NCI-H345 treated with DMSO at 0.1 percent for 48 hours (cell line): ENCODE measurements around the gene PLSCR1.
"Not testable (repeated sequence)": the region's sequence is repeated elsewhere in the genome, so short reads cannot be mapped to it uniquely, and the experiment has no call there.

Source experiments
- DNase-seq: peaks from one replicate; lab custom pipeline; 2025; ENCODE audit not compliant: unreplicated experiment; lab: John Stamatoyannopoulos, UW

Gene PLSCR1

GRCh38 chr3:146519810-146520209 lies 24.6 kb downstream of the PLSCR1 start:
- no peak for DNase-seq

- no peak for DNase-seq
Measured at GRCh38 chr3:146517684-146518435, 26.5 kb downstream of the PLSCR1 start.

- DNase-seq = no peak
Measured at GRCh38 chr3:146513386-146514051, 30.9 kb downstream of the PLSCR1 start.

- no peak for DNase-seq
Measured at GRCh38 chr3:146511402-146512134, 32.8 kb downstream of the PLSCR1 start.

- DNase-seq = no peak
Measured at GRCh38 chr3:146507331-146508120, 36.9 kb downstream of the PLSCR1 start.

GRCh38 chr3:146505516-146505915 lies 38.9 kb downstream of the PLSCR1 start:
- no peak for DNase-seq

- no peak for DNase-seq
Measured at GRCh38 chr3:146504498-146505197, 39.8 kb downstream of the PLSCR1 start.

GRCh38 chr3:146503461-146504202 lies 40.8 kb downstream of the PLSCR1 start:
- peak; percentile 33 for DNase-seq

GRCh38 chr3:146502887-146503460 lies 41.4 kb downstream of the PLSCR1 start:
- DNase-seq = no peak

DNA sequence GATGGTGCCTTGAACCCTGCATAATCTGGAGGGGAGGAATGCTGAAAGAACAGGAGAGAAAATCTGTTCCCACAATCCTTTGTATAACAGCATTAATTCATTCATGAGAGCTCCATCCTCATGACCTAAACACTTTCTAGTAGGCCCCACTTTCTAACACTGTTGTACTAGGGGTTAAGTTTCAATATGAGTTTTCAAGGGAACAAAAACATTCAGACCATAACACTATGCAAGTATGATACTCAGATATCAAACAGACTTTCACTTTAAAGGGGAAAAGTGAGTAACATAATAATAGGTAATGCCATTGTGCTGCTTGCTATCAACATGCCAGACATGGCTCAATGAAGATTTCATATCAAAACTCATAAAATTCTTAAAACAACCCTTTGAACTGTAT lies 42.7 kb downstream of the PLSCR1 start:
- DNase-seq = no peak

- no peak for DNase-seq
Measured at GRCh38 chr3:146499701-146500100, 44.7 kb downstream of the PLSCR1 start.

DNA sequence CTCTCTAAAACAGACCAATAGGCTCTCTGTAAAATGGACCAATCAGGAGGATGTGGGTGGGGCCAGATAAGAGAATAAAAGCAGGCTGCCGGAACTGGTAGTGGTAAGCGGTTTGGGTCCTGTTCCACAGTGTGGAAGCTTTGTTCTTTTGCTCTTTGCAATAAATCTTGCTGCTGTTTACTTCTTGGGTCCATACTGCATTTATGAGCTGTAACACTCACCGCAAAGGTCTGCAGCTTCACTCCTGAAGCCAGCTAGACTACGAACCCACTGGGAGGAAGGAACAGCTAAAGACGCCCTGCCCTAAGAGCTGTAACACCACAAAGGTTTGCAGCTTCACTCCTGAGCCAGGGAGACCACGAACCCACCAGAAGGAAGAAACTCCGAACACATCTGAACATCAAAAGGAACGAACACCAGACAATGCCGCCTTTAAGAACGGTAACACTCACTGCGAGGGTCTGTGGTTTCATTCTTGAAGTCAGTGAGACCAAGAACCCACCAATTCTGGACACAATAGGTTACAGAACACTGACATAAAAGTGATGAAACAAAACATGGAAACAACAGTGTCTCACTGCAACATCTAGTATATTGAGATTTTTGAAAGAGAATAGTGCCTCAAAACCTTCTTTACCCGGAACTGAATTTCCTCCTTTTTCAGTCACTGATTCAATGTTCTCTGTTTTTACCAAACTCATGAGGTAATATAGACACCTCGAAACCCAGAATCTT lies 46.2 kb downstream of the PLSCR1 start:
- no peak for DNase-seq

DNA sequence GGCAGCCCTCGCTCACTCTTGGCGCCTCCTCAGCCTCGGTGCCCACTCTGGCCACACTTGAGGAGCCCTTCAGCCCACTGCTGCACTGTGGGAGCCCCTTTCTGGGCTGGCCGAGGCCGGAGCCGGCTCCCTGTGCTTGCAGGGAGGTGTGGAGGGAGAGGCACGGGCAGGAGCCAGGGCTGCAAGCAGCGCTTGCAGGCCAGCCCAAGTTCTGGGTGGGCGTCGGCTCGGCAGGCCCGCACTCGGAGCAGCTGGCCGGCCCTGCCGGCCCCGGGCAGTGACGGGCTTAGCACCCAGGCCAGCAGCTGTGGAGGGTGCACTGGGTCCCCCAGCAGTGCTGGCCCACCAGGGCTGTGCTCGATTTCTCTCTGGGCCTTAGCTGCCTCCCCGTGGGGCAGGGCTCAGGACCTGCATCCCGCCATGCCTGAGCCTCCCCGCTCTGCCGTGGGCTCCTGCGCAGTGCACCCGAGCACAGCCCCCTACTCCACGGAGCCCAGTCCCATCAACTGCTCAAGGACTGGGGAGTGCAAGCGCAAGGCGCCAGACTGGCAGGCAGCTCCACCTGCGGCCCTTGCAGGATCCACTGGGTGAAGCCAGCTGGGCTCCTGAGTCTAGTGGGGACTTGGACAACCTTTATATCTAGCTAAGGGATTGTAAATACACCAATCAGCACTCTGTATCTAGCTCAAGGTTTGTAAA lies 47.1 kb downstream of the PLSCR1 start:
- DNase-seq = not testable (repeated sequence)

GRCh38 chr3:146496726-146497125 lies 47.7 kb downstream of the PLSCR1 start:
- no peak for DNase-seq

GRCh38 chr3:146496251-146496650 lies 48.2 kb downstream of the PLSCR1 start:
- no peak for DNase-seq

DNA sequence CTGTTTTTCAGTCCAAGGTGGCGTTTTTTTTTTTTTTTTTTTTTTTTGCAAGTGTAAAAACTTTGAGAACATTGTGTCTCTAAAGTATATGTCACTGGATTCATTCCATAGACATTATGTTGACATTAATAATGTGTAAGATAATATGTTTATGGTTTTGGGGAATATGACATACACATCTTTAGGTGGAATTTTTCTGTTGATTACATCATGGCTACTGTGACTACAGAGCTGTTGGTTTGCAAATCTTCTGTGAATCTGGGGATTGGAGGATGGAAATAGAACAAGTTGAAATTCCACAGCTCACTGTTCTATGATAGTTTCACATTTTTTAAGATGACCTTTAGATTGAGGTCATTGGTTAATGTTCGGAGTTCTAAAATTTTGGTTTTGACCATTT lies 50.6 kb downstream of the PLSCR1 start:
- DNase-seq = no peak

- no peak for DNase-seq
Measured at GRCh38 chr3:146493221-146493620, 51.2 kb downstream of the PLSCR1 start.

- no peak for DNase-seq
Measured at GRCh38 chr3:146491303-146491702, 53.1 kb downstream of the PLSCR1 start.
